SIG-M5 treated with dmso at 0.1 percent for 504 hours (cell line): Measurements from ENCODE around the gene PLCB4.
A peak's percentile ranks its signal among the peaks of the same experiment; 100 is the strongest.

ENCODE experiments used
- DNase-seq: peaks from one replicate; lab custom pipeline; 2025; ENCODE audit not compliant: unreplicated experiment; lab: John Stamatoyannopoulos, UW

Gene PLCB4

GRCh38 chr20:9390441-9390840, 321.6 kb downstream of the PLCB4 start:
- DNase-seq = no peak

GRCh38 chr20:9392892-9393857, 324.3 kb downstream of the PLCB4 start:
- peak; percentile 88 for DNase-seq

- no peak for DNase-seq
These were observed 327.1 kb downstream of the PLCB4 start for GRCh38 chr20:9395971-9396370.

- DNase-seq = peak; percentile 99
These were observed 329.0 kb downstream of the PLCB4 start for GRCh38 chr20:9397928-9398327.

GRCh38 chr20:9398882-9399281, 330.0 kb downstream of the PLCB4 start:
- DNase-seq = no peak

- DNase-seq = no peak
These were observed 330.4 kb downstream of the PLCB4 start for GRCh38 chr20:9399322-9399721.

GRCh38 chr20:9400171-9401025, 331.5 kb downstream of the PLCB4 start:
- no peak for DNase-seq

GRCh38 chr20:9401371-9401770, 332.5 kb downstream of the PLCB4 start:
- no peak for DNase-seq

- no peak for DNase-seq
These were observed 333.3 kb downstream of the PLCB4 start for GRCh38 chr20:9402141-9402540.

GRCh38 chr20:9402546-9402945, 333.7 kb downstream of the PLCB4 start:
- no peak for DNase-seq

- DNase-seq = no peak
These were observed 334.6 kb downstream of the PLCB4 start for GRCh38 chr20:9403448-9403847.

- peak; percentile 69 for DNase-seq
These were observed 339.0 kb downstream of the PLCB4 start for GRCh38 chr20:9407805-9408421.

- no peak for DNase-seq
These were observed 339.8 kb downstream of the PLCB4 start for GRCh38 chr20:9408422-9409300.

- DNase-seq = no peak
These were observed 340.5 kb downstream of the PLCB4 start for GRCh38 chr20:9409352-9409751.

- no peak for DNase-seq
These were observed 341.1 kb downstream of the PLCB4 start for GRCh38 chr20:9409981-9410380.

- DNase-seq = no peak
These were observed 342.9 kb downstream of the PLCB4 start for GRCh38 chr20:9411833-9412232.

- no peak for DNase-seq
These were observed 343.4 kb downstream of the PLCB4 start for GRCh38 chr20:9412309-9412708.

- DNase-seq = no peak
These were observed 344.1 kb downstream of the PLCB4 start for GRCh38 chr20:9413001-9413400.

- DNase-seq = no peak
These were observed 346.5 kb downstream of the PLCB4 start for GRCh38 chr20:9415426-9415825.

GRCh38 chr20:9416421-9416820, 347.5 kb downstream of the PLCB4 start:
- no peak for DNase-seq
